ENCODE measurements around the gene RTF2.
"Not testable (repeated sequence)": the region's sequence is repeated elsewhere in the genome, so short reads cannot be mapped to it uniquely, and the experiment has no call there.

The RTF2 gene

DNA sequence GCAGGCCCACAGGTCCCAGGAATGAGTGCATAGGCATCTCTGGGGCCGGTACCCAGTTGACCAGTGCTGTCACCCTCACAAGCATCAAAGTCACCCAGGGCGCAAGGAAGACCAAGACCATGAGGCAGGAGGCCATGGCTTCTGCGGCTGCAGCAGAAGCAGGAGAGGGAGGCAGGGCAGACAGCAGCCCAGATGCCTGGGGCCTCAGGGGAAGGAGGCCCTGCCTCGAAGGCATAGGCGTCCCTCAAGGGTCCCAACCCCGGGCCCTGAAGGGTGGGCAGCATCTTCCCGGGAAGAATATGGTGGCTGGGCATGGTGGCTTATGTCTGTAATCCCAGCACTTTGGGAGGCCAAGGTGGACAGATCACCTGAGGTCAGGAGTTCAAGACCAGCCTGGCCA is 59.1 kb downstream of the RTF2 start:
- H2AFZ ChIP-seq (ENCODE audit: low read length), result no peak overlapping the region
- H3K9me2 ChIP-seq (replicated peaks; ENCODE audit: low read depth, low read length), result no peaks in the 10 kb centered on the region
- no peak overlapping the region for H3K9ac ChIP-seq (ENCODE audit: low read depth, low read length, poor library complexity, severe bottlenecking)
- H3K27me3 ChIP-seq (ENCODE audit: insufficient read depth, low read length, poor library complexity, severe bottlenecking), result no peaks in the 10 kb centered on the region
- H3F3A ChIP-seq (ENCODE audit: low read depth), result no peaks in the 10 kb centered on the region
- no peak overlapping the region for H3K4me3 ChIP-seq (ENCODE audit: low read length, poor library complexity, severe bottlenecking)
- no peaks in the 10 kb centered on the region for H3K79me2 ChIP-seq (ENCODE audit: insufficient read depth, low read length)
- no peaks in the 10 kb centered on the region for H3K36me3 ChIP-seq (ENCODE audit: insufficient read depth, low read length)
- peaks cover 5% of the 10 kb centered on the region for H3K4me1 ChIP-seq (ENCODE audit: insufficient read depth, low read length, poor library complexity, severe bottlenecking)
- TF ChIP-seq, protein P1, sequence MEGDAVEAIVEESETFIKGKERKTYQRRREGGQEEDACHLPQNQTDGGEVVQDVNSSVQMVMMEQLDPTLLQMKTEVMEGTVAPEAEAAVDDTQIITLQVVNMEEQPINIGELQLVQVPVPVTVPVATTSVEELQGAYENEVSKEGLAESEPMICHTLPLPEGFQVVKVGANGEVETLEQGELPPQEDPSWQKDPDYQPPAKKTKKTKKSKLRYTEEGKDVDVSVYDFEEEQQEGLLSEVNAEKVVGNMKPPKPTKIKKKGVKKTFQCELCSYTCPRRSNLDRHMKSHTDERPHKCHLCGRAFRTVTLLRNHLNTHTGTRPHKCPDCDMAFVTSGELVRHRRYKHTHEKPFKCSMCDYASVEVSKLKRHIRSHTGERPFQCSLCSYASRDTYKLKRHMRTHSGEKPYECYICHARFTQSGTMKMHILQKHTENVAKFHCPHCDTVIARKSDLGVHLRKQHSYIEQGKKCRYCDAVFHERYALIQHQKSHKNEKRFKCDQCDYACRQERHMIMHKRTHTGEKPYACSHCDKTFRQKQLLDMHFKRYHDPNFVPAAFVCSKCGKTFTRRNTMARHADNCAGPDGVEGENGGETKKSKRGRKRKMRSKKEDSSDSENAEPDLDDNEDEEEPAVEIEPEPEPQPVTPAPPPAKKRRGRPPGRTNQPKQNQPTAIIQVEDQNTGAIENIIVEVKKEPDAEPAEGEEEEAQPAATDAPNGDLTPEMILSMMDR (conservative IDR thresholded peaks at IDR 0.05; ENCODE audit: low read length), result no peak
- TF ChIP-seq EZH2phosphoT487 (IDR thresholded peaks at IDR 0.05; ENCODE audit: borderline replicate concordance), result no peak
- no peaks in the 10 kb centered on the region for H4K20me1 ChIP-seq (ENCODE audit: insufficient read depth, low read length, poor library complexity, severe bottlenecking)
- H3K4me2 ChIP-seq (ENCODE audit: low read depth, low read length, poor library complexity, severe bottlenecking), result no peak overlapping the region
- H3K9me3 ChIP-seq (ENCODE audit: insufficient read depth, low read depth, low read length), result no peaks in the 10 kb centered on the region

DNA sequence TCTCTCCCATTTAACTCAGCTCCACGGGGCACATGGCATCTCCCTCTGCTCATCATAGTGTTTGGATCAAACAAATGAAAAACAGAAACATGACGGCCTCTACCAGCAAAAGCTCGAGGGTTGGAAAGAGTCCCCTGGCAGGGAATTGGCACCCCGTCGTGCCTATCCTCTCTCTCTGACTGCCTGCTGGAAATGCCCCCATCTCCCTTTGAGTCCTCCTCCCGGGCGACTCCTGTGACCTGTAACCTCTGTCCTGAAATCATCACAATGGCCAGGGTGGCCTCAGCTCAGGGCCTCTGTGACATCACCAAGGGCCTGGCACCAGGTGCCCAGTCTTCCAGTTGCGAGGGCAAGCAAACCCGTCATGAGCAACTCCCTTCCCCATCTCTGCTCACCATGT is 64.5 kb downstream of the RTF2 start, which contains the start of gene FAM209B:
TSS of gene FAM209B (plus strand) at position 301 of the 400 bp plus-strand sequence. CDS start at position 397, 96 bp downstream.
- H3K4me3 ChIP-seq (ENCODE audit: low read length, poor library complexity, severe bottlenecking); H3K9me2 ChIP-seq (replicated peaks; ENCODE audit: low read depth, low read length); H3K4me2 ChIP-seq (ENCODE audit: low read depth, low read length, poor library complexity, severe bottlenecking); H3K9ac ChIP-seq (ENCODE audit: low read depth, low read length, poor library complexity, severe bottlenecking); H3K9me3 ChIP-seq (ENCODE audit: insufficient read depth, low read depth, low read length); H3K36me3 ChIP-seq (ENCODE audit: insufficient read depth, low read length); H3K79me2 ChIP-seq (ENCODE audit: insufficient read depth, low read length); H3K27me3 ChIP-seq (ENCODE audit: insufficient read depth, low read length, poor library complexity, severe bottlenecking); H3F3A ChIP-seq (ENCODE audit: low read depth); H3K4me1 ChIP-seq (ENCODE audit: insufficient read depth, low read length, poor library complexity, severe bottlenecking); H4K20me1 ChIP-seq (ENCODE audit: insufficient read depth, low read length, poor library complexity, severe bottlenecking); H2AFZ ChIP-seq (ENCODE audit: low read length): not testable (repeated sequence)

DNA sequence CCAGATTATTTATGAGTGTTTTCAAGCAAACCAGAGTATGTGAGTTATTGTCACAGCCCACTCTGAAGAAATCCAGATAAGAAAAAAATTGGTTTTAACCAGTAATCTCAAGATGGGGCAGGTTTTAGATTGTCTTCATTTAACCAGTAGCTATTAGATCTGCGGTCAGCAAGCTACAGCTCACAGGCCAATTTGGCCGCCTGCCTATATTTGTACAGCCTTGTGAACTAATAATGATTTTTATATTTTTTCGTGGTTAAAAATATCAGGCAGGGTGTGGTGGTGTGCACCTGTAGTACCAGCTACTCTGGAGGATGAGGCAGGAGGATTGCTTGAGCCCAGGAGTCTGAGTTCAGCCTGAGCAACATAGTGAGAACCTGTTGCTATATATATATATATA is 69.6 kb downstream of the RTF2 start:
- no peak overlapping the region for H3K4me3 ChIP-seq (ENCODE audit: low read length, poor library complexity, severe bottlenecking)
- no peak overlapping the region for H2AFZ ChIP-seq (ENCODE audit: low read length)
- H3K36me3 ChIP-seq (ENCODE audit: insufficient read depth, low read length), result no peaks in the 10 kb centered on the region
- no peaks in the 10 kb centered on the region for H3K9me3 ChIP-seq (ENCODE audit: insufficient read depth, low read depth, low read length)
- TF ChIP-seq, protein P1 (conservative IDR thresholded peaks at IDR 0.05; ENCODE audit: low read length), result no peak
- H3K27me3 ChIP-seq (ENCODE audit: insufficient read depth, low read length, poor library complexity, severe bottlenecking), result no peaks in the 10 kb centered on the region
- no peaks in the 10 kb centered on the region for H3F3A ChIP-seq (ENCODE audit: low read depth)
- H3K9me2 ChIP-seq (replicated peaks; ENCODE audit: low read depth, low read length), result no peaks in the 10 kb centered on the region
- H4K20me1 ChIP-seq (ENCODE audit: insufficient read depth, low read length, poor library complexity, severe bottlenecking), result no peaks in the 10 kb centered on the region
- H3K4me2 ChIP-seq (ENCODE audit: low read depth, low read length, poor library complexity, severe bottlenecking), result no peak overlapping the region
- H3K9ac ChIP-seq (ENCODE audit: low read depth, low read length, poor library complexity, severe bottlenecking), result no peak overlapping the region
- H3K79me2 ChIP-seq (ENCODE audit: insufficient read depth, low read length), result no peaks in the 10 kb centered on the region
- no peaks in the 10 kb centered on the region for H3K4me1 ChIP-seq (ENCODE audit: insufficient read depth, low read length, poor library complexity, severe bottlenecking)

DNA sequence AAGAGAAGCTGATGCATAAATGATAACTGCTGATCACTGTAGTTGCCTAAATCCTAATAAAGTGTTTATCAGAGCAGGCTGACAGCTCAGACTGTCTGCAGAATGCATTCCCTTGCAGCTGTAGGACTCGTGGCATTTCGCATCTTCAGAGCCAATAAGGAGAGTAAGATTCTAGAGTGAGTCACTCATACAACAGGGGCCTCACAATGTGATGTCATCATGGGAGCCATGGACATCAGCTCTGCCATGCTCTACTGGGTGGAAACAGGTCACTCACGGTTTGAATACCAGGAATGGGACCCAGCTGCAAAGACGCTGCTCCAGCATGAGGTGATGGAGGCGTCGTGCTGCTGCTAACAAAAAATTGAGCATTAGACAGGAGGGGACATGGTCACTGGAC is 72.0 kb downstream of the RTF2 start:
- Histone ChIP-seq H4K20me1 (ENCODE audit: insufficient read depth, low read length, poor library complexity, severe bottlenecking) (no peaks in the 10 kb centered on the region), H3K9me3 (ENCODE audit: insufficient read depth, low read depth, low read length) (no peaks in the 10 kb centered on the region), H3K79me2 (ENCODE audit: insufficient read depth, low read length) (no peaks in the 10 kb centered on the region), H3K4me3 (ENCODE audit: low read length, poor library complexity, severe bottlenecking) (no peak overlapping the region), H3K36me3 (ENCODE audit: insufficient read depth, low read length) (no peaks in the 10 kb centered on the region), H3K4me2 (ENCODE audit: low read depth, low read length, poor library complexity, severe bottlenecking) (no peak overlapping the region), H3K4me1 (ENCODE audit: insufficient read depth, low read length, poor library complexity, severe bottlenecking) (no peaks in the 10 kb centered on the region), H3F3A (ENCODE audit: low read depth) (no peaks in the 10 kb centered on the region), H2AFZ (ENCODE audit: low read length) (no peak overlapping the region), H3K27me3 (ENCODE audit: insufficient read depth, low read length, poor library complexity, severe bottlenecking) (no peaks in the 10 kb centered on the region), H3K9ac (ENCODE audit: low read depth, low read length, poor library complexity, severe bottlenecking) (no peak overlapping the region), H3K9me2 (replicated peaks; ENCODE audit: low read depth, low read length) (no peaks in the 10 kb centered on the region)
- TF ChIP-seq, protein P1 (conservative IDR thresholded peaks at IDR 0.05; ENCODE audit: low read length), result no peak
- TF ChIP-seq EZH2phosphoT487 (IDR thresholded peaks at IDR 0.05; ENCODE audit: borderline replicate concordance), result no peak

All from Loucy (cell line).